IPS-18a (cell line): ENCODE data around the gene VIPR2.
"Not testable (repeated sequence)": the region's sequence is repeated elsewhere in the genome, so short reads cannot be mapped to it uniquely, and the experiment has no call there.

Experiments used
- H3K27ac ChIP-seq: one replicate; pipeline ENCODE4 v1.5.1; 2013; ENCODE audit warnings: low read length
- H3K27me3 ChIP-seq: one replicate; pipeline ENCODE4 v1.6.1; 2013; ENCODE audit warnings: mild to moderate bottlenecking, low read length; ENCODE audit not compliant: control insufficient read depth, insufficient read depth
- H3K36me3 ChIP-seq: one replicate; pipeline ENCODE4 v1.6.1; 2013; ENCODE audit warnings: low read depth, low read length; ENCODE audit not compliant: control insufficient read depth
- H3K4me1 ChIP-seq: one replicate; pipeline ENCODE4 v1.6.1; 2013; ENCODE audit warnings: low read depth, low read length; ENCODE audit not compliant: control insufficient read depth
- H3K4me3 ChIP-seq: one replicate; pipeline ENCODE4 v1.5.1; 2013; ENCODE audit warnings: low read length
- H3K9ac ChIP-seq: one replicate; pipeline ENCODE4 v1.6.1; 2013; ENCODE audit warnings: mild to moderate bottlenecking, low read length, moderate library complexity
- H3K9me3 ChIP-seq: one replicate; pipeline ENCODE4 v1.6.1; 2013; ENCODE audit warnings: low read depth, low read length; ENCODE audit not compliant: control insufficient read depth

VIPR2 gene

GRCh38 chr7:159125104-159125954, 19.3 kb downstream of the VIPR2 start:
- no peaks in the 10 kb centered on the region for H3K27me3 ChIP-seq
- H3K9ac ChIP-seq = no peak overlapping the region
- no peaks in the 10 kb centered on the region for H3K4me1 ChIP-seq
- H3K27ac ChIP-seq = no peak overlapping the region
- no peaks in the 10 kb centered on the region for H3K36me3 ChIP-seq
- no peak overlapping the region for H3K4me3 ChIP-seq
- H3K9me3 ChIP-seq = no peaks in the 10 kb centered on the region

- H3K9me3 ChIP-seq, H3K9ac ChIP-seq, H3K4me3 ChIP-seq, H3K4me1 ChIP-seq, H3K27me3 ChIP-seq, H3K36me3 ChIP-seq, H3K27ac ChIP-seq: not testable (repeated sequence)
Measured at GRCh38 chr7:159123793-159124192, 20.9 kb downstream of the VIPR2 start.

GRCh38 chr7:159123294-159123693, 21.4 kb downstream of the VIPR2 start:
- H3K27me3 ChIP-seq, H3K9ac ChIP-seq, H3K9me3 ChIP-seq, H3K27ac ChIP-seq, H3K36me3 ChIP-seq, H3K4me1 ChIP-seq, H3K4me3 ChIP-seq: not testable (repeated sequence)

GRCh38 chr7:159122276-159122675, 22.4 kb downstream of the VIPR2 start:
- Histone ChIP-seq H3K4me1 (no peaks in the 10 kb centered on the region), H3K9me3 (no peaks in the 10 kb centered on the region), H3K27me3 (no peaks in the 10 kb centered on the region), H3K27ac (no peak overlapping the region), H3K36me3 (no peaks in the 10 kb centered on the region), H3K9ac (no peak overlapping the region), H3K4me3 (no peak overlapping the region)

- H3K36me3 ChIP-seq = no peaks in the 10 kb centered on the region
- H3K9ac ChIP-seq = no peak overlapping the region
- no peak overlapping the region for H3K4me3 ChIP-seq
- H3K27me3 ChIP-seq = no peaks in the 10 kb centered on the region
- H3K4me1 ChIP-seq = no peaks in the 10 kb centered on the region
- H3K27ac ChIP-seq = no peak overlapping the region
- no peaks in the 10 kb centered on the region for H3K9me3 ChIP-seq
Measured at GRCh38 chr7:159121476-159121875, 23.2 kb downstream of the VIPR2 start.

GRCh38 chr7:159121068-159121467, 23.6 kb downstream of the VIPR2 start:
- Histone ChIP-seq H3K4me3 (no peak overlapping the region), H3K9me3 (no peaks in the 10 kb centered on the region), H3K36me3 (no peaks in the 10 kb centered on the region), H3K27ac (no peak overlapping the region), H3K27me3 (no peaks in the 10 kb centered on the region), H3K4me1 (no peaks in the 10 kb centered on the region), H3K9ac (no peak overlapping the region)

- H3K27me3 ChIP-seq = no peaks in the 10 kb centered on the region
- H3K9me3 ChIP-seq = no peaks in the 10 kb centered on the region
- H3K36me3 ChIP-seq = no peaks in the 10 kb centered on the region
- H3K4me3 ChIP-seq = no peak overlapping the region
- H3K4me1 ChIP-seq = no peaks in the 10 kb centered on the region
- H3K9ac ChIP-seq = no peak overlapping the region
- no peak overlapping the region for H3K27ac ChIP-seq
Measured at GRCh38 chr7:159120540-159120919, 24.1 kb downstream of the VIPR2 start.

- no peak overlapping the region for H3K4me3 ChIP-seq
- no peak overlapping the region for H3K9ac ChIP-seq
- H3K9me3 ChIP-seq = no peaks in the 10 kb centered on the region
- no peaks in the 10 kb centered on the region for H3K4me1 ChIP-seq
- no peaks in the 10 kb centered on the region for H3K27me3 ChIP-seq
- no peak overlapping the region for H3K27ac ChIP-seq
- no peaks in the 10 kb centered on the region for H3K36me3 ChIP-seq
Measured at GRCh38 chr7:159119851-159120539, 24.7 kb downstream of the VIPR2 start.

- no peaks in the 10 kb centered on the region for H3K4me1 ChIP-seq
- H3K9ac ChIP-seq = no peak overlapping the region
- H3K9me3 ChIP-seq = no peaks in the 10 kb centered on the region
- no peaks in the 10 kb centered on the region for H3K27me3 ChIP-seq
- H3K36me3 ChIP-seq = no peaks in the 10 kb centered on the region
- no peak overlapping the region for H3K27ac ChIP-seq
- H3K4me3 ChIP-seq = no peak overlapping the region
Measured at GRCh38 chr7:159119026-159119741, 25.5 kb downstream of the VIPR2 start.

- Histone ChIP-seq H3K4me3 (no peak overlapping the region), H3K36me3 (no peaks in the 10 kb centered on the region), H3K27ac (no peak overlapping the region), H3K4me1 (peaks cover 5% of the 10 kb centered on the region), H3K9me3 (no peaks in the 10 kb centered on the region), H3K9ac (no peak overlapping the region), H3K27me3 (no peaks in the 10 kb centered on the region)
Measured at GRCh38 chr7:159118623-159119022, 26.0 kb downstream of the VIPR2 start.

- no peak overlapping the region for H3K4me3 ChIP-seq
- no peak overlapping the region for H3K9ac ChIP-seq
Measured at GRCh38 chr7:159118197-159118595, 26.5 kb downstream of the VIPR2 start.

More at GRCh38 chr7:159118197-159118595, 26.5 kb downstream of the VIPR2 start:
- Histone ChIP-seq H3K27ac (no peak overlapping the region), H3K9me3 (no peaks in the 10 kb centered on the region), H3K36me3 (no peaks in the 10 kb centered on the region), H3K4me1 (peaks cover 9% of the 10 kb centered on the region), H3K27me3 (no peaks in the 10 kb centered on the region)
